B cell (primary cell): ENCODE results near the gene RMI1. TPM values are rescaled to one million over a fixed set of nuclear protein-coding genes. Genes with fewer than 3 reads are reported as not detected.
"Not testable (repeated sequence)": the region's sequence is repeated elsewhere in the genome, so short reads cannot be mapped to it uniquely, and the experiment has no call there.

Experiments
- ATAC-seq: fragments of 200-7000 bp; cut with Tn5 transposase; one replicate; pipeline ENCODE4 v1.10.0; 2021; ENCODE audit warnings: low read depth, mild to moderate bottlenecking, moderate number of reproducible peaks, moderate library complexity
- CTCF ChIA-PET: fragments of 350-600 bp; sonication (Branson Sonifier 250); formaldehyde crosslinking; loops from one replicate; lab custom pipeline; 2021; ENCODE audit warnings: antibody characterized with exemption, inconsistent platforms; lab: Charles Lee
- POLR2A ChIA-PET: fragments of 350-600 bp; sonication (Branson Sonifier 250); formaldehyde crosslinking; loops from one replicate; lab custom pipeline; 2021; ENCODE audit warnings: antibody characterized with exemption; lab: Charles Lee
- DNase-seq: peaks from one replicate; pipeline ENCODE4 v3.0.0; 2013
- H2AFZ ChIP-seq: 2 replicates; pipeline ENCODE4 v1.6.1; 2012; ENCODE audit warnings: mild to moderate bottlenecking, low read depth, low read length; ENCODE audit not compliant: insufficient read depth, poor library complexity, severe bottlenecking
- H3K27ac ChIP-seq, 2 donors: 1 replicate in 1 of 2; 2 replicates in 1 of 2; pipeline ENCODE4 v1.5.1; 2012 to 2013; ENCODE audit warnings: low read length in 2 of 2, mild to moderate bottlenecking in 2 of 2, moderate library complexity in 1 of 2
- H3K27me3 ChIP-seq, 4 experiments: fragments of 200-600 bp in 1 of 4; sonication (generic) in 1 of 4; replicated peaks in 1 of 4; 1 replicate in 2 of 4; 2 replicates in 2 of 4; pipeline versions ENCODE4 v1.6.1 to v1.7.0; 2013 to 2016; ENCODE audit warnings: low read length in 3 of 4, mild to moderate bottlenecking in 2 of 4, mixed read lengths in 1 of 4, moderate library complexity in 1 of 4; ENCODE audit not compliant: insufficient read depth in 4 of 4, control insufficient read depth in 3 of 4; ENCODE audit errors: control extremely low read depth in 1 of 4
- H3K36me3 ChIP-seq, 2 experiments: replicated peaks in 1 of 2; 1 replicate in 1 of 2; 2 replicates in 1 of 2; pipeline versions ENCODE4 v1.6.1 to v1.7.1; 2013; ENCODE audit warnings: low read length in 1 of 2; ENCODE audit not compliant: insufficient read depth in 2 of 2, control insufficient read depth in 1 of 2; ENCODE audit errors: control extremely low read depth in 1 of 2, extremely low read depth in 1 of 2
- H3K4me1 ChIP-seq, 2 donors: fragments of 200-600 bp in 1 of 2; sonication (generic) in 1 of 2; 1 replicate in 1 of 2; 2 replicates in 1 of 2; pipeline versions ENCODE4 v1.5.1 to v1.6.1; 2013 to 2017; ENCODE audit warnings: low read length in 2 of 2; ENCODE audit not compliant: control insufficient read depth in 2 of 2, insufficient read depth in 2 of 2
- H3K4me2 ChIP-seq: replicated peaks from 2 replicates; pipeline ENCODE3; 2012; ENCODE audit warnings: mild to moderate bottlenecking, low read depth, low read length; ENCODE audit not compliant: poor library complexity, severe bottlenecking
- H3K4me3 ChIP-seq, 5 experiments: fragments of 200-600 bp in 1 of 5; sonication (generic) in 1 of 5; 1 replicate in 3 of 5; 2 replicates in 2 of 5; pipeline versions ENCODE4 v1.5.1 to v1.7.0; 2011 to 2016; ENCODE audit warnings: low read length in 4 of 5, mild to moderate bottlenecking in 4 of 5, low read depth in 2 of 5, control low read depth in 1 of 5, moderate library complexity in 1 of 5; ENCODE audit not compliant: insufficient read depth in 1 of 5; ENCODE audit errors: control extremely low read depth in 1 of 5, extremely low read depth in 1 of 5
- H3K79me2 ChIP-seq: fragments of 200-600 bp; sonication (generic); one replicate; pipeline ENCODE4 v1.6.0; 2016; ENCODE audit warnings: low read length; ENCODE audit not compliant: control insufficient read depth, insufficient read depth
- H3K9ac ChIP-seq: fragments of 200-600 bp; sonication (generic); 2 replicates; pipeline ENCODE4 v1.6.1; 2017; ENCODE audit warnings: mild to moderate bottlenecking, low read length, moderate library complexity
- H3K9me3 ChIP-seq, 3 donors: one replicate each; pipeline versions ENCODE4 v1.6.1 to v1.7.1; 2013; ENCODE audit warnings: low read length in 2 of 3; ENCODE audit not compliant: control insufficient read depth in 2 of 3, insufficient read depth in 1 of 3; ENCODE audit errors: control extremely low read depth in 1 of 3
- H4K20me1 ChIP-seq: 2 replicates; pipeline ENCODE4 v1.6.0; 2012; ENCODE audit warnings: mild to moderate bottlenecking, low read length; ENCODE audit not compliant: insufficient read depth, control insufficient read depth, poor library complexity, severe bottlenecking
- H3K27ac Mint-ChIP-seq: one replicate; pipeline ENCODE4 v1.8.0; 2021; ENCODE audit warnings: mixed read lengths
- H3K27me3 Mint-ChIP-seq: one replicate; pipeline ENCODE4 v1.8.0; 2021; ENCODE audit warnings: mixed read lengths
- H3K4me1 Mint-ChIP-seq: one replicate; pipeline ENCODE4 v1.8.0; 2021; ENCODE audit warnings: mixed read lengths
- H3K4me3 Mint-ChIP-seq: one replicate; pipeline ENCODE4 v1.8.0; 2021; ENCODE audit warnings: mixed read lengths
- H3K9me3 Mint-ChIP-seq: one replicate; pipeline ENCODE4 v1.8.0; 2022; ENCODE audit warnings: mixed read lengths; ENCODE audit not compliant: insufficient read depth
- EZH2 ChIP-seq: IDR thresholded peaks from 2 replicates; pipeline ENCODE4 v1.6.1; 2012; ENCODE audit warnings: borderline replicate concordance, low read depth, mild to moderate bottlenecking, moderate library complexity, low read length; ENCODE audit not compliant: insufficient read depth, poor library complexity, severe bottlenecking
- WGBS: methylation state at CpG from one replicate; pipeline ENCODE4 v1.1.5; 2013; ENCODE audit warnings: missing lambda C conversion rate; ENCODE audit not compliant: insufficient coverage; 5-methylcytosine and 5-hydroxymethylcytosine counted together
- intact Hi-C: fragments of 100-400 bp; cut with micrococcal nuclease; formaldehyde crosslinking; loops from one replicate; pipeline ENCODE4 v1.10.0; 2022
- polyA plus RNA-seq: library from polyadenylated mRNA; depleted of rRNA; stranded (reverse); fragments of >200 nt; gene quantifications from 2 replicates; pipeline ENCODE4 v1.2.3, GENCODE V29; 2012
- total RNA-seq, 2 donors: library from RNA; stranded (reverse); fragments of 120-200 nt in 1 of 2; gene quantifications; 1 replicate in 1 of 2; 2 replicates in 1 of 2; pipeline versions ENCODE4 v1.2.3 to v1.2.4, GENCODE V29; 2013 to 2022
- TF ChIP-seq, protein P1 (sequence below): fragments of 200-600 bp; IDR thresholded peaks from one replicate; pipeline ENCODE4 v1.8.0; 2022; ENCODE audit warnings: antibody characterized with exemption, mild to moderate bottlenecking

Gene RMI1
- total and polyA plus RNA-seq, 2 donors (not counting 1 experiment from before 2014, with no cell fraction given) = 2.0 to 8.6 TPM

DNA sequence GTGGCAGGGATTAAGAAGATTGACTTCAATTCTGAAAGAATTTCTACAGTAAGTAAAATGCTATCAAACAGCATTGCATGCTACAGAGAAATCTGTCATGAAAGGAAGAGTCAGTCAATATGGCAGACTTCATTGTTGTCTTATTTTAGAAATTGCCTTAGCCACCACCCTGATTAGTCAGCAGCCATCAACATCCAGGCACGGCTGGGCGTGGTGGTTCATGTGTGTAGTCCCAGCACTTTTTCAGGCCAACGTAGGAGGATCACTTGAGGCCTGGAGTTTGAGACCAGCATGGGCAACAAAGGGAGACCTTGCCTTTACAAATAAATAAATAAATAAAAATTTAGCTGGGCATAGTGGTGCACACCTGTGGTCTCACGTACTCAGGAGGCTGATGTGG lies 46.6 kb downstream of the RMI1 start:
- peaks cover 0 to 4% (median under 1%) of the 10 kb centered on the region in 4 experiments for H3K27me3 ChIP-seq
- no peak for ATAC-seq
- H3K9me3 ChIP-seq = no peaks in the 10 kb centered on the region
- no peaks in the 10 kb centered on the region for H3K36me3 ChIP-seq
- H3K27ac Mint-ChIP-seq = no peak overlapping the region
- DNase-seq = no peak
- H3K4me1 ChIP-seq = no peaks in the 10 kb centered on the region
- no peaks in the 10 kb centered on the region for H3K4me1 Mint-ChIP-seq
- no peak overlapping the region for H3K4me2 ChIP-seq
- intact Hi-C loops = no loop called here
- no peak overlapping the region for H3K4me3 ChIP-seq
- H3K4me3 Mint-ChIP-seq = no peak overlapping the region
- H3K27me3 Mint-ChIP-seq = peaks cover 9% of the 10 kb centered on the region
- ChIA-PET CTCF (no interaction called here), POLR2A (no interaction called here)
- no peaks in the 10 kb centered on the region for H3K79me2 ChIP-seq
- H4K20me1 ChIP-seq = no peaks in the 10 kb centered on the region
- H2AFZ ChIP-seq = no peak overlapping the region
- no peak overlapping the region for H3K27ac ChIP-seq
- no peak for TF ChIP-seq EZH2
- TF ChIP-seq, protein P1, sequence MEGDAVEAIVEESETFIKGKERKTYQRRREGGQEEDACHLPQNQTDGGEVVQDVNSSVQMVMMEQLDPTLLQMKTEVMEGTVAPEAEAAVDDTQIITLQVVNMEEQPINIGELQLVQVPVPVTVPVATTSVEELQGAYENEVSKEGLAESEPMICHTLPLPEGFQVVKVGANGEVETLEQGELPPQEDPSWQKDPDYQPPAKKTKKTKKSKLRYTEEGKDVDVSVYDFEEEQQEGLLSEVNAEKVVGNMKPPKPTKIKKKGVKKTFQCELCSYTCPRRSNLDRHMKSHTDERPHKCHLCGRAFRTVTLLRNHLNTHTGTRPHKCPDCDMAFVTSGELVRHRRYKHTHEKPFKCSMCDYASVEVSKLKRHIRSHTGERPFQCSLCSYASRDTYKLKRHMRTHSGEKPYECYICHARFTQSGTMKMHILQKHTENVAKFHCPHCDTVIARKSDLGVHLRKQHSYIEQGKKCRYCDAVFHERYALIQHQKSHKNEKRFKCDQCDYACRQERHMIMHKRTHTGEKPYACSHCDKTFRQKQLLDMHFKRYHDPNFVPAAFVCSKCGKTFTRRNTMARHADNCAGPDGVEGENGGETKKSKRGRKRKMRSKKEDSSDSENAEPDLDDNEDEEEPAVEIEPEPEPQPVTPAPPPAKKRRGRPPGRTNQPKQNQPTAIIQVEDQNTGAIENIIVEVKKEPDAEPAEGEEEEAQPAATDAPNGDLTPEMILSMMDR = no peak
- no peaks in the 10 kb centered on the region for H3K9me3 Mint-ChIP-seq
- no peak overlapping the region for H3K9ac ChIP-seq
- no CpG with 5 or more reads among the region's 4 CpGs for WGBS

DNA sequence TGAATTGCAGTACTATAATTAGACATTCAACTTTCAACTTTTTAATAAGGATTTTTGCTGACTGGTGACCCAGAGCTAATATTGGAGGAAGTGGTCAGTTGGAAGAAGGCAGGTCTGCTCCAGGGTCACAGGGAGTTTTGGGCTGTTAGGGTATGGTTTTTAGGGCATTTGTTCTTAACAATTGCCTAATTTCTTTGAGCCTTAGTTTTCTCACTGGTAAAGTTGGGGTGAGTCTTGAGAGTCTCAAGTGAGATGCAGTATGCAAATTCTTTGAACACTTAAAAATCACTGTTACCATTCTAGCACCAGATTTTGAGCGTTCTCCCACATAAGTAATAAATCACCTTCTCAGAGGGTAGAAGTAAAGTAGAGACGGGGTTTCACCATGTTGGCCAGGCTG lies 50.9 kb downstream of the RMI1 start:
- Mint-ChIP-seq H3K9me3 (no peaks in the 10 kb centered on the region), H3K4me1 (no peaks in the 10 kb centered on the region), H3K27me3 (peaks cover 17% of the 10 kb centered on the region), H3K4me3 (no peak overlapping the region), H3K27ac (no peak overlapping the region)
- Histone ChIP-seq H2AFZ (no peak overlapping the region), H3K27ac (no peak overlapping the region), H3K4me1 (no peaks in the 10 kb centered on the region), H3K4me2 (no peak overlapping the region), H3K79me2 (no peaks in the 10 kb centered on the region), H3K4me3 (no peak overlapping the region), H3K9ac (no peak overlapping the region), H3K27me3 (peaks cover 0 to 2% (median 0%) of the 10 kb centered on the region in 4 experiments), H4K20me1 (no peaks in the 10 kb centered on the region), H3K36me3 (no peaks in the 10 kb centered on the region), H3K9me3 (no peaks in the 10 kb centered on the region)
- DNase-seq (no peak), ATAC-seq (no peak)
- intact Hi-C loops = no loop called here
- TF ChIP-seq, protein P1 = no peak
- TF ChIP-seq EZH2 = no peak
- CTCF ChIA-PET = no interaction called here
- POLR2A ChIA-PET = no interaction called here
- WGBS = no CpG with 5 or more reads among the region's 2 CpGs

DNA sequence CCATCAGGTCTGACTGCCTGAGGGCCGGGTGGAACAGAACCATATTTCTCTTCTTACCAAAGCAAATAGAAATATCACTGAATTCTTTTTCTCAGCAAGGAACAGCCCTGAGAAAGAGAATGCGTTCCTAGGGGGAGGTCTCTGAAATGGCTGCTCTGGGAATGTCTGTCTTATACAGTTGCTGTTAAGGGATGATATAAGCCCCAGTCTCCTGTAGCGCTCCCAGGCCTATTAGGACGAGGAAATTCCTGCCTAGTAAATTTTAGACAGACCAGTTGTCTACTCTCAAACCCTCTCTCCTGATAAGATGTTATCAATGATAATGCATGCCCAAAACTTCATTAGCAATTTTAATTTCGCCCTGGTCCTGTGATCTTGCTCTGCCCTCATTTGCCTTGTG lies 61.3 kb downstream of the RMI1 start:
- DNase-seq, H3K27ac Mint-ChIP-seq, H3K4me2 ChIP-seq, intact Hi-C loops, ATAC-seq, H3K27me3 ChIP-seq, H3K4me3 ChIP-seq, H3K36me3 ChIP-seq, H3K4me1 Mint-ChIP-seq, H4K20me1 ChIP-seq, H3K79me2 ChIP-seq, H3K9me3 Mint-ChIP-seq, CTCF ChIA-PET, H3K27ac ChIP-seq, POLR2A ChIA-PET, H2AFZ ChIP-seq, H3K9ac ChIP-seq, H3K4me1 ChIP-seq, H3K4me3 Mint-ChIP-seq: not testable (repeated sequence)
- peaks cover 50% of the 10 kb centered on the region for H3K27me3 Mint-ChIP-seq
- peaks cover 0 to 26% (median 0%) of the 10 kb centered on the region in 3 donors for H3K9me3 ChIP-seq
- WGBS = no CpG with 5 or more reads among the region's 5 CpGs
